Left colon (tissue), 2 donors: ENCODE data around the gene SLC37A1. TPM values are rescaled to one million over a fixed set of nuclear protein-coding genes. Genes with fewer than 3 reads are reported as not detected.
"Not testable (repeated sequence)": the region's sequence is repeated elsewhere in the genome, so short reads cannot be mapped to it uniquely, and the experiment has no call there.

Experiments
- ATAC-seq: fragments of 200-7000 bp; cut with Tn5 transposase; one replicate; pipeline ENCODE4 v1.9.1; 2020; ENCODE audit warnings: mild to moderate bottlenecking, moderate library complexity
- DNase-seq, 2 donors: peaks; one replicate each; pipeline ENCODE4 v3.0.0-alpha.2; 2020
- intact Hi-C, 2 donors: fragments of 100-400 bp; cut with DNase I in 1 of 2; cut with micrococcal nuclease in 1 of 2; formaldehyde crosslinking; loops; one replicate each; pipeline versions ENCODE4 v1.11.2 to v1.14.0; 2022; cut with DNase I, micrococcal nuclease
- long read RNA-seq: library from polyadenylated mRNA; unstranded; transcript quantifications from one replicate; pipeline ENCODE4 v2.0.0, GENCODE V29; 2021
- total RNA-seq, 2 donors: library from RNA; stranded (reverse); fragmentation: NEBNext Ultra II Directional; extraction: Animal tissue kit (Norgen Biotek cat#: 25700); gene quantifications; one replicate each; pipeline ENCODE4 v1.2.1, GENCODE V29; 2021
- donor health status: DM: no; HTN: no; CAD: no.
- donor health status: DM: yes; HTN: yes; CAD: no.

SLC37A1 gene
- total RNA-seq = 100 to 1,000 TPM in 1 of 2 donors, 10 to 100 TPM in 1; 63.5 to 171 TPM
- long read RNA-seq, transcript SLC37A1-201 (20 exons, 3,664 nt) = major isoform, 52 of 253 reads
- long read RNA-seq, partial matches to known transcripts = 65 of 253 reads
- long read RNA-seq, other reads (novel, unspliced or antisense) = 135 of 253 reads

DNA sequence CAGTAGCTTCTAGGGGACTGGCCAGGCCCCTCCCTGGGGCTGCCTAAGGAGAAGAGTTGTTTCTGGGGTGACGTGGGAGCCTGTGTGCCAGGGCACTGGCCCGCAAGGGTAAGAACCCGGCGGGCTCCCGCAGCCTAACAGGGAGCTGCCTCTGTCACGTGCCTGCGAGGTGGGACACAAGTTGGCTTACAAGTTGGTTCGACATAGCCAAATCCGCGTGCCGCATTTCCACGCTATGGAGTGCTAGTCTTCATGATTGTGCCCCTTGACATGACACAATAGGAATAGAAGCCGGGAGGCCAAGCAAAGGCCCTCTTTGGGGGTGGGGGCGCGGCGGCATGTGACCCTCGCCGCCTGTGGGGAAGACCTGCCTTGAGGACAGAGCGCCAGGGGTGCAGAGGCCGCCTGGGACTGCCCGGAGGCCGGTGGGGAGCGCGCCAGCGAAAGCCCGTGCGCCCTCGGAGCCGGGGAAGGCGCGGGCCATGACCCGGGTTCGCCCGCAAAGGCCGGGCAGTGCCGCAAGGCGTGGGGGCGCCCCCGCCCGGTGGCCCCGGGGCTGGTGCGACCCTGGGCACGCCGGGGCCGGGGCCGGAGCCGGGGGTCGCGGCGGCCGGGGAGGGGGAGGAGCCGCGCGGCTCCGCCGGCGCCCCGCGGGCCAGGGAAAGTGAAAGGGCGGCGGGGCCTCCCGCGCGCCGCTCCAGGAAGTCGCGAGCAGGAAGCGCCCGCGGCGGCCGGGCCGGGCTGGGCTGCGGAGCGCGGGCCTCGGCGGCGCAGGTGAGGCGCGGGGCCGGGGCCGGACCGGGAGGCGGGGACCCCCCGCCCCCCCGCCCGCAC, at the start of gene SLC37A1:
Gene SLC37A1, plus strand, starts transcription at position 702 of the 834 bp plus-strand sequence. CDS start 4,603 bp downstream, outside the sequence.
- DNase-seq (peak in 1 of 2 donors; percentile 63), ATAC-seq (peak; percentile 51)
- intact Hi-C loops = no loop called here

- peak; percentile 48 to 55 for DNase-seq
- ATAC-seq = no peak
- intact Hi-C loops = loop anchor here in 1 of 2 donors (5.0 kb wide), 1 partner anchor 73 kb away; no protein-coding TSS in a partner anchor
These were observed 49.7 kb upstream of the SLC37A1 start for GRCh38 chr21:42463861-42464515.

GRCh38 chr21:42465008-42465802, 48.4 kb upstream of the SLC37A1 start:
- DNase-seq (peak; percentile 13 to 47), ATAC-seq (peak; percentile 17)
- intact Hi-C loops = no loop called here

GRCh38 chr21:42465803-42466127, 47.9 kb upstream of the SLC37A1 start:
- no peak for ATAC-seq
- DNase-seq = peak in 1 of 2 donors; percentile 10
- intact Hi-C loops = no loop called here

DNA sequence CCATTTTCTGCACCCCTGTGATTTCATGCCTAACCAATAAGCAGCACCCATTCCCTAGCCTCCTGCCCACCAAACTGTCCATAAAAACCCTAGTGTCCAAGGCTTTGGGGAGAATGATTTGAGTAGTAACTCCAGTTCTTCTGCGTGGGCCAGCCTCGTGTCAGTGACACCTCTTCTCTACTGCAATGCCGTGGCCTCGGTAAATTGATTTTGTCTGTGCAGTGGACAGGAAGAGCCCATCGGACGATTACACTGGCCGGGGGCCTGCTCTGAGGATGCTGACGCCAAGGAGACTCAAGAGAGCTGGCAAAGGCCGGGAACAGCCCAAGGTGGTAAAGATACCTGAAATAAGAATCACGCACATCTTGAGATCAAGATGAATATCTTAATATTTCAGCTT, 47.0 kb upstream of the SLC37A1 start:
- ATAC-seq = no peak
- DNase-seq = peak; percentile 12 to 24
- intact Hi-C loops = no loop called here

DNA sequence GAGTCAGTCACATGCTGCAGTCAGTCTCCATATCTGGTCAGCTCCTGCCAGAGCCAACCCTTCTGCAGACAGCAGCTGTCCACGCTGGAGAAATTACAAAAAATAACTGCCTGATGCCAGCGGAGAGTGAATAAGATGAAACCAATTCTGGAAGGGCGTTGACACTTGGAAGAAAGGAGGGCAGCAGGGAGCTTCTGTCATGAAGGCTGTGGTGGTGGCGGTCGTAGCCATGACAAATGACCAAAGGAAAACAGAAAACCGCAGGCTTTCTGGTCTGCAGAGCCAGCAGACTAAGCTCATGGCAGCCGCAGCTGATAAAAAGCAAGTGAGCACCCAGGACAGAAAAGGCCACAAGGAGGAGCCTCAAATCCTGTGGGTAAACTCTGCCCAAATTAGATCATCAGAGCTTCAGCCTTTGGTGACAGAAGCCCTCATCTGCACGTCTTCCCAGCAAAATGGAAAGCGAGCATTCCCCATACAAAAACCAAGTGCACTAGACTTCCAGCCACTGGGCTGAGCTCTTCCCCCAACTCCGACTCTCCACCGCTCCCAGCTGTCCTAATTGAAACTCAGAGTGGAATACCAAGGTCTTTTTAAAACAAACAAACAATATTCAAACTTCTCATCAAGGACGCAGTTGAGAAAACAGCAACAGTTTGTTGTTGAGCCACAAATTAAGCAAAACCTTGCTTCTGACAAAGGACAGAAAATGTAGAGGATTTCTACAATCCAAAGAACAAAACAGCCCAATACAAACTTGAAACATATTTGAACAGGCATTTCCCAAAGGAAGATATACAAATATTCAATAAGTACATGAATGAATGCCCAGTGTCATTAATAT, 46.3 kb upstream of the SLC37A1 start:
- DNase-seq = peak; percentile 36 to 56
- ATAC-seq = no peak

GRCh38 chr21:42468491-42469131, 45.0 kb upstream of the SLC37A1 start:
- ATAC-seq = peak; percentile 37
- DNase-seq = peak; percentile 13 to 25
- intact Hi-C loops = no loop called here

More for the DNA sequence above, 46.3 kb upstream of the SLC37A1 start:
- intact Hi-C loops = no loop called here

- DNase-seq = peak; percentile 31 to 69
- intact Hi-C loops = no loop called here
- peak; percentile 66 for ATAC-seq
These were observed 44.4 kb upstream of the SLC37A1 start for GRCh38 chr21:42469272-42469671.

DNA sequence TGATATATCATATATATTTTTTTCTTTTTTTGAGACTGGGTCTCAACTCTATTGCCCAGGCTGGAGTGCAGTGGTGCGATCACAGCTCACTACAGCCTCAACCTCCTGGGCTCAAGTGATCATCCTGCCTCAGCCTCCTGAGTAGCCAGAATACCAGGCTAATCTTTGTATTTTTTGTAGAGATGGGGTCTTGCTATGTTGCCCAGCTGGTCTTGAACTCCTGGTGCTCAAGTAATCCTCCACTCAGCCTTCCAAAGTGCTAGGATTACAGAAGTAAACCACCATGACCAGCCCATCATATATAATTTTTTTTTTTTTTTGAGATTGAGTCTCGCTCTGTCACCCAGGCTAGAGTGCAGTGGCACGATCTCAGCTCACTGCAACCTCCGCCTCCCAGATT, 43.9 kb upstream of the SLC37A1 start:
- ATAC-seq, intact Hi-C loops: not testable (repeated sequence)

GRCh38 chr21:42471206-42471605, 42.4 kb upstream of the SLC37A1 start:
- ATAC-seq = no peak
- intact Hi-C loops = no loop called here
- peak; percentile 6 to 20 for DNase-seq

More for the DNA sequence above, 43.9 kb upstream of the SLC37A1 start:
- DNase-seq = not testable (repeated sequence)

- peak; percentile 3 to 23 for DNase-seq
- intact Hi-C loops = no loop called here
- no peak for ATAC-seq
These were observed 41.8 kb upstream of the SLC37A1 start for GRCh38 chr21:42471716-42472330.

- ATAC-seq (no peak), DNase-seq (peak; percentile 4 to 16)
- intact Hi-C loops = no loop called here
These were observed 41.1 kb upstream of the SLC37A1 start for GRCh38 chr21:42472521-42472920.

GRCh38 chr21:42473498-42474042, 40.1 kb upstream of the SLC37A1 start:
- intact Hi-C loops = no loop called here

DNA sequence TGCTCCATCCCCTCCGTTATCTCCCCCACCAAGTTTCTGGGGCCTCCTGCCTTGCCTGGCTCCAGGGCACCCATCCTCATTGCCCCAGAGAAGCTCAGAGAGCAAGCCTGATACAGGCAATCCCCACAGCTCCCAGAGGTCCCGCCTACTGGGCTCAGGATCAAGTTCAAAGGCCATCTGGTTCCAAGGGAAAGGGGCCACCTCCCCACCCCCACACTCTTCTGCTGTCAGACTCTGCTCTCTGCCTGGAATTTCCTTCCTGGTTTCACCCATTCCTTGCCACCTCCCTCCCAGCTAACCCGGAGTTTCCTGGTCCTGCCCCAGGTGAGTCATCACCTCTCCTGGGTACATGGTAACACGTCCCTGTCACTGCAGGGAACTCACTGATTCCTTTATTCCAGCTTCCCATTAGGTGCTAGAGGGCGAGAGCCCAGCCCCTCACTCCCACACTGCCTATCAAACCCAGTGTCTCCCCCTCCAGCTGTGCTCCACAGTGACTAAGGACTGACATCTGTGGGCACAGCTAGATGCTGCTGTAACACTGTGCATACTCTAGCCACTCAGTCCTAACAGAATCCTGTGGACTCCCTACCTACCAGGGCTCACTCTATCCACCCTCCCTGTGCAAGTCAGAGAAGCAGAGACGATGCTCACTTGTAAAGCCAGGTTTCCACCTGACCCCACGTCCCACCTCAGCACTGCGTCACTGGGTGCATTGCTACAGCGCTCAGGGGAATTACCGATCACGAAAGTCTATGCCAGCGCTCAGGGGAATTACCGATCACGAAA, 39.4 kb upstream of the SLC37A1 start:
- intact Hi-C loops = no loop called here
- peak; percentile 93 to 96 for DNase-seq
- peak; percentile 93 for ATAC-seq

More at GRCh38 chr21:42473498-42474042, 40.1 kb upstream of the SLC37A1 start:
- no peak for DNase-seq
- no peak for ATAC-seq

DNA sequence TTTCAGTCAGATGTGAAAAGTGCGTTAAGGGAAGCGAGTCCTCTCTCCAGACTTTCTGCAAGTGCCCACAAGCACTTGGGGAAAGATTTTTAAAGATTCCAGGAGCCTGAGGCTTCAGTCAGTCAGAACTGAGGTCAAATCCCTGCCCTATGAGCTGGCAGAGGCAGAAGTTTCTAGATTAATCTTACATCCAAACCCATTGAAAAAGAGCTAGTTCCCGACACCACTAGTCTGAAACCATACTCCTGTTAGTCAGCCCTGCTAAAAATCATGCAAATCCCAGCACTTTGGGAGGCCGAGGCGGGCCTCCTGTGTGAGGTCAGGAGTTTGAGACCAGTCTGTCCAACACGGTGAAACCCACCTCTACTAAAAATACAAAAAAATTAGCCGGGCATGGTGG, 38.6 kb upstream of the SLC37A1 start:
- intact Hi-C loops = no loop called here
- ATAC-seq = no peak
- peak in 1 of 2 donors; percentile 21 for DNase-seq
